H1 (cell line): ENCODE data around the gene CDKN1A. TPM values are rescaled to one million over a fixed set of nuclear protein-coding genes. Genes with fewer than 3 reads are reported as not detected.

ENCODE experiments used
- TBP ChIP-seq: IDR thresholded peaks from 2 replicates; pipeline ENCODE4 v1.6.1; 2011; ENCODE audit warnings: low read depth, low read length, improper control_type of control experiment
- TEAD4 ChIP-seq: IDR thresholded peaks from 2 replicates; pipeline ENCODE4 v1.6.1; 2012; ENCODE audit warnings: low read depth, low read length, inconsistent platforms, mixed read lengths
- polyA plus RNA-seq, 7 experiments: library from polyadenylated mRNA; depleted of rRNA in 3 of 7; stranded (reverse) in 5 of 7; unstranded in 2 of 7; fragments of >200 nt in 5 of 7; fragments of 200-250 nt in 2 of 7; gene quantifications; 1 replicate in 5 of 7; 2 replicates in 1 of 7; 4 replicates in 1 of 7; pipeline versions ENCODE4 v1.2.1 to v1.2.3, GENCODE V29; 2011 to 2013; ENCODE audit warnings: missing spikeins in 2 of 7, mixed read lengths in 2 of 7
- total RNA-seq: library from RNA; stranded (reverse); fragmentation: NEBNext Ultra II Directional; extraction: Animal tissue kit (Norgen Biotek cat#: 25700); gene quantifications from 2 replicates; pipeline ENCODE4 v1.2.1, GENCODE V29; 2021
- TF ChIP-seq, protein P1 (sequence below), 3 experiments: IDR thresholded peaks; 1 replicate in 2 of 3; 2 replicates in 1 of 3; pipeline versions ENCODE4 v1.5.1 to v1.6.1; 2011; ENCODE audit warnings: low read length in 3 of 3, mild to moderate bottlenecking in 3 of 3, inconsistent platforms in 2 of 3, low read depth in 1 of 3, moderate library complexity in 1 of 3; ENCODE audit not compliant: insufficient read depth in 1 of 3; ENCODE audit errors: control extremely low read depth in 1 of 3
- TF ChIP-seq, protein P2 (sequence below): fragments of 300-600 bp; sonication (generic); IDR thresholded peaks from 2 replicates; pipeline ENCODE4 v1.7.1; 2012; ENCODE audit warnings: low read length, moderate library complexity, mild to moderate bottlenecking, inconsistent platforms; ENCODE audit not compliant: insufficient replicate concordance

Gene CDKN1A
- total and polyA plus RNA-seq, 2 of the 8 experiments (the other 6 are each of a cell fraction or from before 2014, with no cell fraction given), result 15.2 to 36.0 TPM

DNA sequence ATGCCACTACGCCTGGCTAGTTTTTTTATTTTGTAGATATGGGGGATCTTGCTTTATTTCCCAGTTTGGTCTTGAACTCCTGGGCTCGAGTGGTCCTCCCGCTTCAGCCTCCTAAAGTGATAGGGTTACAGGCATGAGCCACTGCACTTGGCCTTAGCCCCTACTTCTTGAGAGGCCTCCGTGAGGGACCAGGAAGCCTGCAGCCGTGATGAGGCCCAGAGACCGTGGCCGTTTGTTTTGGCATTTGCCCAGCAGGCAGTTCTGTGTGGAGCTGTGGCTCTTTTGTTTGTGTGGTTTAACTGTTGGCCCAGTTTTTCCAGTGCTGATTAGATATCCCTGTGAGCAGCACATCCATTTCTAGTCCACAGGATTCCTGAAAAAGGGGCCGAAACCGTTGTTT is 44.6 kb upstream of the CDKN1A start (continued):
- TF ChIP-seq, protein P1, sequence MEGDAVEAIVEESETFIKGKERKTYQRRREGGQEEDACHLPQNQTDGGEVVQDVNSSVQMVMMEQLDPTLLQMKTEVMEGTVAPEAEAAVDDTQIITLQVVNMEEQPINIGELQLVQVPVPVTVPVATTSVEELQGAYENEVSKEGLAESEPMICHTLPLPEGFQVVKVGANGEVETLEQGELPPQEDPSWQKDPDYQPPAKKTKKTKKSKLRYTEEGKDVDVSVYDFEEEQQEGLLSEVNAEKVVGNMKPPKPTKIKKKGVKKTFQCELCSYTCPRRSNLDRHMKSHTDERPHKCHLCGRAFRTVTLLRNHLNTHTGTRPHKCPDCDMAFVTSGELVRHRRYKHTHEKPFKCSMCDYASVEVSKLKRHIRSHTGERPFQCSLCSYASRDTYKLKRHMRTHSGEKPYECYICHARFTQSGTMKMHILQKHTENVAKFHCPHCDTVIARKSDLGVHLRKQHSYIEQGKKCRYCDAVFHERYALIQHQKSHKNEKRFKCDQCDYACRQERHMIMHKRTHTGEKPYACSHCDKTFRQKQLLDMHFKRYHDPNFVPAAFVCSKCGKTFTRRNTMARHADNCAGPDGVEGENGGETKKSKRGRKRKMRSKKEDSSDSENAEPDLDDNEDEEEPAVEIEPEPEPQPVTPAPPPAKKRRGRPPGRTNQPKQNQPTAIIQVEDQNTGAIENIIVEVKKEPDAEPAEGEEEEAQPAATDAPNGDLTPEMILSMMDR (IDR thresholded peaks at IDR 0.05; ENCODE audit: control extremely low read depth in 1 of 3, insufficient read depth in 1 of 3, low read depth in 1 of 3, low read length in 3 of 3), result no peak
- TF ChIP-seq, protein P2, sequence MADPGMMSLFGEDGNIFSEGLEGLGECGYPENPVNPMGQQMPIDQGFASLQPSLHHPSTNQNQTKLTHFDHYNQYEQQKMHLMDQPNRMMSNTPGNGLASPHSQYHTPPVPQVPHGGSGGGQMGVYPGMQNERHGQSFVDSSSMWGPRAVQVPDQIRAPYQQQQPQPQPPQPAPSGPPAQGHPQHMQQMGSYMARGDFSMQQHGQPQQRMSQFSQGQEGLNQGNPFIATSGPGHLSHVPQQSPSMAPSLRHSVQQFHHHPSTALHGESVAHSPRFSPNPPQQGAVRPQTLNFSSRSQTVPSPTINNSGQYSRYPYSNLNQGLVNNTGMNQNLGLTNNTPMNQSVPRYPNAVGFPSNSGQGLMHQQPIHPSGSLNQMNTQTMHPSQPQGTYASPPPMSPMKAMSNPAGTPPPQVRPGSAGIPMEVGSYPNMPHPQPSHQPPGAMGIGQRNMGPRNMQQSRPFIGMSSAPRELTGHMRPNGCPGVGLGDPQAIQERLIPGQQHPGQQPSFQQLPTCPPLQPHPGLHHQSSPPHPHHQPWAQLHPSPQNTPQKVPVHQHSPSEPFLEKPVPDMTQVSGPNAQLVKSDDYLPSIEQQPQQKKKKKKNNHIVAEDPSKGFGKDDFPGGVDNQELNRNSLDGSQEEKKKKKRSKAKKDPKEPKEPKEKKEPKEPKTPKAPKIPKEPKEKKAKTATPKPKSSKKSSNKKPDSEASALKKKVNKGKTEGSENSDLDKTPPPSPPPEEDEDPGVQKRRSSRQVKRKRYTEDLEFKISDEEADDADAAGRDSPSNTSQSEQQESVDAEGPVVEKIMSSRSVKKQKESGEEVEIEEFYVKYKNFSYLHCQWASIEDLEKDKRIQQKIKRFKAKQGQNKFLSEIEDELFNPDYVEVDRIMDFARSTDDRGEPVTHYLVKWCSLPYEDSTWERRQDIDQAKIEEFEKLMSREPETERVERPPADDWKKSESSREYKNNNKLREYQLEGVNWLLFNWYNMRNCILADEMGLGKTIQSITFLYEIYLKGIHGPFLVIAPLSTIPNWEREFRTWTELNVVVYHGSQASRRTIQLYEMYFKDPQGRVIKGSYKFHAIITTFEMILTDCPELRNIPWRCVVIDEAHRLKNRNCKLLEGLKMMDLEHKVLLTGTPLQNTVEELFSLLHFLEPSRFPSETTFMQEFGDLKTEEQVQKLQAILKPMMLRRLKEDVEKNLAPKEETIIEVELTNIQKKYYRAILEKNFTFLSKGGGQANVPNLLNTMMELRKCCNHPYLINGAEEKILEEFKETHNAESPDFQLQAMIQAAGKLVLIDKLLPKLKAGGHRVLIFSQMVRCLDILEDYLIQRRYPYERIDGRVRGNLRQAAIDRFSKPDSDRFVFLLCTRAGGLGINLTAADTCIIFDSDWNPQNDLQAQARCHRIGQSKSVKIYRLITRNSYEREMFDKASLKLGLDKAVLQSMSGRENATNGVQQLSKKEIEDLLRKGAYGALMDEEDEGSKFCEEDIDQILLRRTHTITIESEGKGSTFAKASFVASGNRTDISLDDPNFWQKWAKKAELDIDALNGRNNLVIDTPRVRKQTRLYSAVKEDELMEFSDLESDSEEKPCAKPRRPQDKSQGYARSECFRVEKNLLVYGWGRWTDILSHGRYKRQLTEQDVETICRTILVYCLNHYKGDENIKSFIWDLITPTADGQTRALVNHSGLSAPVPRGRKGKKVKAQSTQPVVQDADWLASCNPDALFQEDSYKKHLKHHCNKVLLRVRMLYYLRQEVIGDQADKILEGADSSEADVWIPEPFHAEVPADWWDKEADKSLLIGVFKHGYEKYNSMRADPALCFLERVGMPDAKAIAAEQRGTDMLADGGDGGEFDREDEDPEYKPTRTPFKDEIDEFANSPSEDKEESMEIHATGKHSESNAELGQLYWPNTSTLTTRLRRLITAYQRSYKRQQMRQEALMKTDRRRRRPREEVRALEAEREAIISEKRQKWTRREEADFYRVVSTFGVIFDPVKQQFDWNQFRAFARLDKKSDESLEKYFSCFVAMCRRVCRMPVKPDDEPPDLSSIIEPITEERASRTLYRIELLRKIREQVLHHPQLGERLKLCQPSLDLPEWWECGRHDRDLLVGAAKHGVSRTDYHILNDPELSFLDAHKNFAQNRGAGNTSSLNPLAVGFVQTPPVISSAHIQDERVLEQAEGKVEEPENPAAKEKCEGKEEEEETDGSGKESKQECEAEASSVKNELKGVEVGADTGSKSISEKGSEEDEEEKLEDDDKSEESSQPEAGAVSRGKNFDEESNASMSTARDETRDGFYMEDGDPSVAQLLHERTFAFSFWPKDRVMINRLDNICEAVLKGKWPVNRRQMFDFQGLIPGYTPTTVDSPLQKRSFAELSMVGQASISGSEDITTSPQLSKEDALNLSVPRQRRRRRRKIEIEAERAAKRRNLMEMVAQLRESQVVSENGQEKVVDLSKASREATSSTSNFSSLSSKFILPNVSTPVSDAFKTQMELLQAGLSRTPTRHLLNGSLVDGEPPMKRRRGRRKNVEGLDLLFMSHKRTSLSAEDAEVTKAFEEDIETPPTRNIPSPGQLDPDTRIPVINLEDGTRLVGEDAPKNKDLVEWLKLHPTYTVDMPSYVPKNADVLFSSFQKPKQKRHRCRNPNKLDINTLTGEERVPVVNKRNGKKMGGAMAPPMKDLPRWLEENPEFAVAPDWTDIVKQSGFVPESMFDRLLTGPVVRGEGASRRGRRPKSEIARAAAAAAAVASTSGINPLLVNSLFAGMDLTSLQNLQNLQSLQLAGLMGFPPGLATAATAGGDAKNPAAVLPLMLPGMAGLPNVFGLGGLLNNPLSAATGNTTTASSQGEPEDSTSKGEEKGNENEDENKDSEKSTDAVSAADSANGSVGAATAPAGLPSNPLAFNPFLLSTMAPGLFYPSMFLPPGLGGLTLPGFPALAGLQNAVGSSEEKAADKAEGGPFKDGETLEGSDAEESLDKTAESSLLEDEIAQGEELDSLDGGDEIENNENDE, result no peak
- no peak for TF ChIP-seq TBP
- no peak for TF ChIP-seq TEAD4
